GM18498 (cell line): ENCODE results near the gene KCNG4.

Source experiments
- ATAC-seq: cut with Tn5 transposase; IDR thresholded peaks from one replicate; pipeline ENCODE4 v1.9.1; 2021; ENCODE audit warnings: mild to moderate bottlenecking, moderate library complexity; ENCODE audit not compliant: unreplicated experiment

The KCNG4 gene

DNA sequence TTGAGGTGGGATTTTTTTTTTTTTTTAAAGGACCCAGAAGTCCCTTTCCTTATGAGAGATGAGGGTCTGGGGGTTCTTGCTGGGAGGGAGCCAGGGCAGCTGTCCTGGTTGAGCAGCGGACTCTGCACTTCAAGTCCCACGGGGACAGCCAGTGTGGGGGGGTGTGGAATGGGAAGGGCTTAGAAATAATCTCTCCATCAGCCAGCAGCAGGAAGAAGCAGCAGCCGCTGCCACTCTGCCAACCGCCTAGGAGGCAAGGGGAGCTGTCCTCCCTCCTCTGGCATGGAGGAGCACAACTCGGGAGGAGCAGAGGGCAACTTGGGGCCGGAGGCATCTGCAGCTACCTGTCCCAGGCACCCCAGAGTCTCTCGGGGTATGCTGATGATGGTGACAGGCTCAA, at the start of gene KCNG4:
Gene KCNG4, minus strand, starts transcription at position 104 of the 400 bp plus-strand sequence. CDS start 2,527 bp downstream, outside the sequence.
- ATAC-seq, result no peak

- ATAC-seq, result no peak
Observed at GRCh38 chr16:84288902-84289301, 49.1 kb upstream of the KCNG4 start.

DNA sequence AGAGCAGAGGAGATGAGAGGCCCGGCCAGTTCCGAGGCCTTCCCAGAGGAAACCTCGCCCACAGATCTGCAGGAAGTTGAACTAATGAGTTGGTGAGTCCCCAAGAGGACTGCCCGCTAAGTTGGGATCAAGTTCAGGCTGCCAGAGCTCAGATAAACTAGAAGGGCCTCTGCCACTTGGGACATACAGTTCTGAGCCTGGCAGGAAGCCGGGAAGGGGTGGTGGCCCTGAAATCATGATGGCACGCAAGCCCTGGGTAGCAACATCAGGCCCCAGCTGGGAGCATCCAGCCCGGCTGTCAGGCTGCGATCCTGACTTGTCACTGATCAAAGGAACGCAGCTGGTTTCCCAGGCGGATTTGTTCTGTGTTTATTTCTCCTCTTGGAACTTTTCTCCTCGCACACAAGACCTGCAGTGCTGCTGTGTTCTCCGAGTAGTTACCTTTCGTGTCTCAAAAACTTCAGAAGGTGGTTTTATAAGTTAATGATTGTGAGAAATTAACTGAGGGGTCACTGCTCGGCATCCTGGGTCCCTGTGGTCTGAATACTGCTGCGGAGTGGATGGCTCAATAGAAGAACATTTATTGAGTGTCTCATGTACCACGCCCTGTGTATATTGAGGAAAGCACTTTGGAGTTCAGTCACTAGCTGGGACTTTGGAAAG, 46.9 kb upstream of the KCNG4 start:
- no peak for ATAC-seq

GRCh38 chr16:84284154-84284722, 44.4 kb upstream of the KCNG4 start:
- no peak for ATAC-seq

- no peak for ATAC-seq
Observed at GRCh38 chr16:84283314-84284153, 43.7 kb upstream of the KCNG4 start.

GRCh38 chr16:84282533-84282932, 42.7 kb upstream of the KCNG4 start:
- ATAC-seq, result no peak

GRCh38 chr16:84281074-84281473, 41.3 kb upstream of the KCNG4 start:
- ATAC-seq, result no peak

DNA sequence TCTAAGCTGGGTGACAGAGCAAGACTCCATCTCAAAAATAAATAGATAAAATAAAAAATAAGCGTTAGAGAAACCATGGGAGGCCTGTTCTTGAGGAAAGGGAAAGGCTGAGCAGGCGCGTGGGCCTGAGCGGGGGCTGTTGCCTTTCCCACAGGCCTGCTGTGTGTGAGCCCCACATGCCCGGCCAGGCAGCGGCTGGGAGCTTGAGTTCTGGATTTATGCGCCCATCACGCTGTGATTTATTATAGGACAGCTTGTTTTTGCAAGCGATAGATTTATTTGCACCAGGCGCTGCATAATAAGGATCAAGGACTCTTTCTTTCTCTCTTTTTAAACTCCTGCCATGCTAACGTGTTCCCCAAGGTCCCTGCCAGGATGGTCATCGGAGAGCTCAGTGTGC, 40.1 kb upstream of the KCNG4 start:
- ATAC-seq, result no peak

DNA sequence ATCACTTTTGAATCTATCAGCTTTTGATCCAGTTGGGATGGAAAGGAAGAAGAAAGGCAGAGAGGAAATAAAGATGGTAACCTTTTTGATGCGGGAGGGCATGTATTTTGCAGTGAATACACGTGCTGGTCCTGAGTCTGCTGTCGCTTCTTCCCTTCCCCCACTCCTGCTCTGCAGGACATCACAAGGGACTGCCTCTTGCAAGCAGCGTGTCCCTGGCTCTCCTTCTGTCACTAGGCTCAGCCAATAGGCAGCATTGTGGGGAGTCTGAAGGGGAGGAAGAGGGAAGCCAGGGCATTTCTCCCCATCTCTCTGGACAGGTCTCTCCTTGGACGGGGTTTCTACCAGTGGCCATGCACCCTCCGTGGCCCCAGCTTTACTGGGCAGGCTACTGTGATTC, 39.2 kb upstream of the KCNG4 start:
- no peak for ATAC-seq

DNA sequence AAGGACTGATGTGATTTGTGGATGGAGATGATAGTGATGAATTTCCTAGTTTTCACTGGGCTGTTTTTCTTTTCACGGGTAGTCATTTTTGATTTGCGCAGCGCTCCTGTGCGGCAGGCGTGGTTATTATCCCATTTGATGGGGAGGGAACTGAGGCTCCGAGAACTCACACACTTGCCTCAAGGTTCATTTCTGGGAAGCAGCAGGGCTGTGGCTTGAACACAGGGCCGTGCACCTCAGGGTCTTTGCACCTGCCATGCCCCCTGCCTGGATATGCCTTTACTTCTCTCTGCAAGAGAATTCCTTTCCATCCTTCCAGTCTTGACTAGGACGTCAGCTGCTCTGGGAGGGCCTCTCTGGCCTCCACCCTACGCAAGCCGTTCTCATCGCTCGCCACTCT, 38.5 kb upstream of the KCNG4 start:
- no peak for ATAC-seq

GRCh38 chr16:84277244-84277823, 37.5 kb upstream of the KCNG4 start:
- no peak for ATAC-seq

- ATAC-seq, result no peak
Observed at GRCh38 chr16:84275585-84276151, 35.9 kb upstream of the KCNG4 start.

- no peak for ATAC-seq
Observed at GRCh38 chr16:84274515-84274914, 34.7 kb upstream of the KCNG4 start.

- no peak for ATAC-seq
Observed at GRCh38 chr16:84272740-84273320, 33.0 kb upstream of the KCNG4 start.

- no peak for ATAC-seq
Observed at GRCh38 chr16:84271866-84272265, 32.1 kb upstream of the KCNG4 start.

GRCh38 chr16:84271037-84271436, 31.2 kb upstream of the KCNG4 start:
- ATAC-seq, result no peak

- ATAC-seq, result no peak
Observed at GRCh38 chr16:84270531-84270930, 30.7 kb upstream of the KCNG4 start.

- no peak for ATAC-seq
Observed at GRCh38 chr16:84270071-84270470, 30.3 kb upstream of the KCNG4 start.

- no peak for ATAC-seq
Observed at GRCh38 chr16:84268291-84269040, 28.7 kb upstream of the KCNG4 start.

- ATAC-seq, result no peak
Observed at GRCh38 chr16:84267380-84267779, 27.6 kb upstream of the KCNG4 start.
